NCI-H510A treated with DMSO at 0.1 percent for 48 hours (cell line): ENCODE data around the gene OR5P2.
"Not testable (repeated sequence)": the region's sequence is repeated elsewhere in the genome, so short reads cannot be mapped to it uniquely, and the experiment has no call there.

Experiments
- DNase-seq: peaks from one replicate; lab custom pipeline; 2025; lab: John Stamatoyannopoulos, UW

Gene OR5P2, protein sequence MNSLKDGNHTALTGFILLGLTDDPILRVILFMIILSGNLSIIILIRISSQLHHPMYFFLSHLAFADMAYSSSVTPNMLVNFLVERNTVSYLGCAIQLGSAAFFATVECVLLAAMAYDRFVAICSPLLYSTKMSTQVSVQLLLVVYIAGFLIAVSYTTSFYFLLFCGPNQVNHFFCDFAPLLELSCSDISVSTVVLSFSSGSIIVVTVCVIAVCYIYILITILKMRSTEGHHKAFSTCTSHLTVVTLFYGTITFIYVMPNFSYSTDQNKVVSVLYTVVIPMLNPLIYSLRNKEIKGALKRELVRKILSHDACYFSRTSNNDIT

GRCh38 chr11:7796842-7797241 is at the start of gene OR5P2:
Gene OR5P2 (minus strand): TSS chr11:7796942. CDS start chr11:7796942, 0 bp downstream.
- DNase-seq, result no peak

- DNase-seq, result no peak
Observed at GRCh38 chr11:7846003-7846402, 49.3 kb upstream of the OR5P2 start.

DNA sequence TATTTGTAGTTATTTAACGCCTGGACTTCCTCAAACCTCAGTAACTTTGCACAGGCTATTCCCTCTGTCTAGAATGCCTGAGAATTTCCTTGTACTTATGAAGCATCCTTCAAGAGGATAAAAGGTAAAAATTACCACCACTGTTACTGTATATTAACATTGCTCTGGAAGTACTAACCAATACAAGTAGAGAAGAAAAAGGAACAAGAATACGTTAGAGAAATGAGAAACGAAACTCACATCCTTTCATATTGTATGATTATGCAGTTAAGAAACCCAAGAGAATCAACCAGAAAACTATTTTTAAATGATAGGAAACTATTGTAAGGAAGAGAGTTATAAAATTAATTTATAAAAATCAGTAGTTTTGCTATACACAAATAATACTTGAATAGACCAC is 48.2 kb upstream of the OR5P2 start:
- DNase-seq, result no peak

DNA sequence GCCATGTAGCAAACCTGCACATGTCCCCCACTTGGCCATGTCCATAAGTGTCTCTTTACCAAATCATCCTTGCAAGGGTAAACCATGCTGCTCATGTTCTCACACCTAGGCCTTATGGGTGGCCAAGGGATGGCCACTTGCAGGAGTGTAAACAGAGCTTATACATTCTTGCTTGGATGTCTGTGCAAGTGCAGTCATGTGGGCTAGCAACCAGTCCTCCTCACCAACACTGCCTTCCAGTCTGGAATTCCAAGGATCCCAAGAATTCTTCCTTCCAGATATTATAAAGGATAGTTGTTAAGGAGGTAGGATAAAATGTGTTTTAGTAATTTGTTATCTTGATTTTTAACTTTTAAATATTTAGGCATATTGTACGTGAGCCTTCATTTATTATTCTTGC is 47.8 kb upstream of the OR5P2 start:
- no peak for DNase-seq

- DNase-seq, result no peak
Observed at GRCh38 chr11:7840578-7840977, 43.8 kb upstream of the OR5P2 start.

DNA sequence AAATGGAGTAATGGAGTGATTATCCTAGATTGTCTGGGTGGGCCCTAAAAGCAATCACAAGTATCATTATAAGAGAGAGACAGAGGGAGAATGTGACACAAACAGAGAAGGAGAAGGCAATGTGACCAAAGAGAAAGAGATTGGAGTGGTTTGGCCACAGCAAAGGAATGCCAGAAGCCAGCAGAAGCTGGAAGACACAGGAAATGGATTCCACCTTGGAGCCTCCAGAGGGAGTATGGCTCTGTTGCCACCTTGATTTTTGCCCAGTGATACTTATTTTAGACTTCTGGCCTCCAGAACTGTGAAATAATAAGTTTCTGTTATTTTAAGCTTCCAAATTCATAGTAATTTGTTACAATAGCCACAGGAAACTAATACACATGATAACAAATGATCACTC is 36.8 kb upstream of the OR5P2 start:
- no peak for DNase-seq

- DNase-seq, result no peak
Observed at GRCh38 chr11:7830740-7831139, 34.0 kb upstream of the OR5P2 start, which contains the start of gene OR5P3. Gene OR5P3 (minus strand): TSS chr11:7830840.

- DNase-seq, result no peak
Observed at GRCh38 chr11:7826324-7826723, 29.6 kb upstream of the OR5P2 start.

GRCh38 chr11:7820417-7820816 is 23.7 kb upstream of the OR5P2 start:
- not testable (repeated sequence) for DNase-seq

GRCh38 chr11:7814897-7815296 is 18.2 kb upstream of the OR5P2 start:
- DNase-seq, result not testable (repeated sequence)

DNA sequence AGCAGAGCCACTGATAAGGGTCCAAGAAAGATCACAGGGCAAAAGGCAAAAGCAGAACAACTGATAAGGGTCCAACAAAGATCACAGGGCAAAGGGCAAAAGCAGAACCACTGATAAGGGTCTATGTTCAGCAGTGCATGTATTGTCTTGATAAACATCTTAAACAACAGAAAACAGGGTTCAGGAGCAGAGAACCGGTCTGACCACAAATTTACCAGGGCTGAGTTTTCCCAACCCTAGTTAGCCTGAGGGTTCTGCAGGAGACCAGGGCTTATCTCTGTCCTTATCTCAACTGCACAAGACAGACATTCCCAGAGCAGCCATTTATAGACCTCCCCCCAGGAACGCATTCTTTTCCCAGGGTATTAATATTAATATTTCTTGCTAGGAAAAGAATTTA is 13.6 kb upstream of the OR5P2 start:
- DNase-seq, result not testable (repeated sequence)

GRCh38 chr11:7793233-7793632 is 3.5 kb downstream of the OR5P2 start:
- no peak for DNase-seq

DNA sequence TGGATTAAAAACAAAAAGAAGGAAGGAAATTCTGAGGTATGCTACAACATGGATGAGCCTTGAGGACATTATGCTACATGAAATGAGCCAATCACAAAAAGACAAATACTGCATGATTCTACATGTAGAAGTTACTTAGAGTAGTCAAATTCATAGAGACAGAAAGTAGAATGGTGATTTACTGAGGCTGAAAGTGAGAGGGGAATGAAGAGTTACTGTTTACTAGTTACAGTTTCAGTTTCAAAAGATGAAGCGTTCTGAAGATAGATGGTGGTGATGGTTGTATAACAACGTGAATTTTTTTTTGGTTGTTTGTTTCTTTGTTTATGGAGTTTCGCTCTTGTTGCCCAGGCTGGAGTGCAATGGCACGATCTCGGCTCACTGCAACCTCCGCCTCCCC is 9.5 kb downstream of the OR5P2 start:
- no peak for DNase-seq

- DNase-seq, result no peak
Observed at GRCh38 chr11:7775689-7776088, 21.1 kb downstream of the OR5P2 start.

DNA sequence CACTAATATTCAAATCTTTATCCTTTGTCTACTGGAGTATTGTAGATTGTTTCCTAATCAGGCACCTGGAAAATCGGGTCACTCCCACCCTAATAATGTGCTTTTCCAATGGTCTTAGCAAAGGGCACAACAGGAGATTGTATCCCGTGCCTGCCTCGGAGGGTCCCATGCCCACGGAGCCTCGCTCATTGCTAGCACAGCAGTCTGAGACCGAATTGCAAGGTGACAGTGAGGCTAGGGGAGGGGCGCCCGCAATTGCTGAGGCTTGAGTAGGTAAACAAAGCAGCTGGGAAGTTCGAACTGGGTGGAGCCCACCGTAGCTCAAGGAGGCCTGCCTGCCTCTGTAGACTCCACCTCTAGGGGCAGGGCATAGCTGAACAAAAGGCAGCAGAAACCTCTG is 32.4 kb downstream of the OR5P2 start:
- not testable (repeated sequence) for DNase-seq

GRCh38 chr11:7759010-7759409 is 37.7 kb downstream of the OR5P2 start:
- DNase-seq, result no peak

DNA sequence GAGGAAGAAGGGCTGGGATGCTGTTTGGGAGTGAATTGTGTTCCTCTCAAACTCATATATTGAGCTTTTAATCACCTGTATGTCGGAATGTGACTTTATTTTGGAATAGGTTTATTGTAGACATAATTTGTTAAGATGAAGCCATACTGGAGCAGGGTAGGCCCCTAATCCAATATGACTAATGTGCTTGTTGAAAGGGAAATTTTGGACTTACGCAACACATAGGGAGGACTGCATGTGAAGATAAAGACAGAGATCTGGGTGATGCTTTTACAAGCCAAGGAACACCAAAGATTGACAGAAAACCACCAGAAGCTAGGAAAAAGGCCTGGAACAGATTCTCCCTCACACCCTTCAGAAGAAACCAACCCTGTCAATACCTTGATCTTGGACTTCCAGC is 47.3 kb downstream of the OR5P2 start:
- no peak for DNase-seq
